Tibial nerve (tissue), 4 donors: ENCODE results near the gene SAA1. TPM values are rescaled to one million over a fixed set of nuclear protein-coding genes. Genes with fewer than 3 reads are reported as not detected.
A peak's percentile ranks its signal among the peaks of the same experiment; 100 is the strongest.
"Not testable (repeated sequence)": the region's sequence is repeated elsewhere in the genome, so short reads cannot be mapped to it uniquely, and the experiment has no call there.

ENCODE experiments used
- DNase-seq, 2 donors: peaks; one replicate each; pipeline ENCODE4 v3.0.0-alpha.2; 2019; ENCODE audit warnings: low spot score in 2 of 2
- H3K27ac ChIP-seq, 4 donors: fragments of 200-600 bp; sonication (generic) in 3 of 4; one replicate each; pipeline ENCODE4 v1.5.1; 2017 to 2019; ENCODE audit warnings: mild to moderate bottlenecking in 1 of 4
- H3K27me3 ChIP-seq, 2 donors: fragments of 200-600 bp; sonication (generic) in 1 of 2; one replicate each; pipeline versions ENCODE4 v1.5.1 to v1.6.0; 2017 to 2019
- H3K36me3 ChIP-seq, 3 donors: fragments of 200-600 bp; sonication (generic); one replicate each; pipeline ENCODE4 v1.5.1; 2018 to 2019
- H3K4me1 ChIP-seq, 4 donors: fragments of 200-600 bp; sonication (generic) in 3 of 4; one replicate each; pipeline ENCODE4 v1.5.1; 2017 to 2019
- H3K4me3 ChIP-seq, 4 donors: fragments of 200-600 bp; sonication (generic) in 3 of 4; one replicate each; pipeline ENCODE4 v1.5.1; 2017 to 2019; ENCODE audit warnings: mild to moderate bottlenecking in 1 of 4, moderate library complexity in 1 of 4
- H3K9me3 ChIP-seq, 4 donors: fragments of 200-600 bp; sonication (generic) in 3 of 4; one replicate each; pipeline ENCODE4 v1.5.1; 2017 to 2019
- CTCF ChIP-seq, 5 experiments: fragments of 200-600 bp in 3 of 5; fragments of 450-650 bp in 2 of 5; sonication (generic) in 3 of 5; IDR thresholded peaks; one replicate each; pipeline ENCODE4 v1.5.1; 2016 to 2019; ENCODE audit warnings: antibody characterized with exemption in 5 of 5, mild to moderate bottlenecking in 3 of 5, moderate library complexity in 2 of 5
- EP300 ChIP-seq, 2 donors: sonication (generic); formaldehyde crosslinking; IDR thresholded peaks; one replicate each; pipeline ENCODE4 v1.6.1; 2017; ENCODE audit warnings: antibody characterized with exemption in 2 of 2, mild to moderate bottlenecking in 1 of 2
- POLR2A ChIP-seq, 2 donors: fragments of 450-650 bp; IDR thresholded peaks; one replicate each; pipeline ENCODE4 v1.6.1; 2017; ENCODE audit warnings: antibody characterized with exemption in 2 of 2, mild to moderate bottlenecking in 2 of 2, moderate library complexity in 2 of 2
- WGBS, 2 donors: methylation state at CpG; one replicate each; pipeline ENCODE4 v1.1.5; 2018; 5-methylcytosine and 5-hydroxymethylcytosine counted together
- total RNA-seq, 4 donors: library from RNA; depleted of rRNA; stranded (reverse); fragments of >200 nt; gene quantifications; one replicate each; pipeline ENCODE4 v1.1.0, GENCODE V29; 2016

SAA1 gene
- total RNA-seq, 4 donors from 2014 or later, result 7.8 to 58.8 (median 16.6) TPM

DNA sequence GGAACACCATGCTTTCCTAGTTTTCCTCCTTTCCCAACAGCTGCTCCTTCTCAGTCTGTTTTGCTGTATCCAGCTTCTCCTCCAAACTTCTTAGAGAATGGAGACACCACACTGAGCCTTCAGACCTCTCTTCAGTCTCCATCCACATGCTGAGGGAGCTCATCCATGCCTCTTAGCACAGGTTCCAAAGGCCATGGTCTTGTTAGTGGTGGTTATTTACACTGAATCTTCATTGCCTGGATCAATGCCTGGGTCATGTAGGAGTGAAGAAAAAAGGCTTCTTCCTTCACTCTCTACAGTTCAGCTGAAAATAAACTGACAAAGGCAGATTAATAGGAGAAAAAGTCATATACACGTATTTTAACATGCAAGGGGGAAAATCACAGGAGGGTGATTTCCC, 26.4 kb upstream of the SAA1 start:
- no peaks in the 10 kb centered on the region for H3K27me3 ChIP-seq
- no peak for DNase-seq
- H3K9me3 ChIP-seq, result no peaks in the 10 kb centered on the region
- no peak overlapping the region for H3K4me3 ChIP-seq
- no peak overlapping the region for H3K27ac ChIP-seq
- WGBS, 2 donors, result 83 to 85% methylated on average over 1 of the region's 1 CpG
- no peak for TF ChIP-seq CTCF (IDR thresholded peaks at IDR 0.05)
- H3K4me1 ChIP-seq, result no peaks in the 10 kb centered on the region
- no peaks in the 10 kb centered on the region for H3K36me3 ChIP-seq

- DNase-seq, result peak; percentile 19 to 63
- WGBS, 2 donors, result 0% methylated on average over 1 of the region's 1 CpG
- H3K36me3 ChIP-seq, result no peaks in the 10 kb centered on the region
- H3K27me3 ChIP-seq, result no peaks in the 10 kb centered on the region
- H3K4me3 ChIP-seq, result no peak overlapping the region
- TF ChIP-seq POLR2A (IDR thresholded peaks at IDR 0.05) (no peak), CTCF (IDR thresholded peaks at IDR 0.05) (peak; percentile 28 to 61 (median 58)), EP300 (IDR thresholded peaks at IDR 0.05) (no peak)
- H3K27ac ChIP-seq, result no peak overlapping the region
- no peaks in the 10 kb centered on the region for H3K9me3 ChIP-seq
- H3K4me1 ChIP-seq, result no peaks in the 10 kb centered on the region
Measured at GRCh38 chr11:18243783-18244362, 22.2 kb upstream of the SAA1 start.

GRCh38 chr11:18245396-18245795, 20.7 kb upstream of the SAA1 start:
- no peak overlapping the region for H3K27ac ChIP-seq
- no peaks in the 10 kb centered on the region for H3K9me3 ChIP-seq
- 56 to 67% methylated on average over 6 of the region's 6 CpGs for whole genome bisulfite sequencing, 2 donors
- H3K36me3 ChIP-seq, result no peaks in the 10 kb centered on the region
- DNase-seq, result no peak
- H3K4me1 ChIP-seq, result no peaks in the 10 kb centered on the region
- TF ChIP-seq POLR2A (IDR thresholded peaks at IDR 0.05) (no peak), CTCF (IDR thresholded peaks at IDR 0.05) (no peak), EP300 (IDR thresholded peaks at IDR 0.05) (no peak)
- H3K4me3 ChIP-seq, result no peak overlapping the region
- no peaks in the 10 kb centered on the region for H3K27me3 ChIP-seq

- H3K27me3 ChIP-seq, H3K9me3 ChIP-seq, H3K36me3 ChIP-seq, H3K4me1 ChIP-seq, H3K4me3 ChIP-seq, DNase-seq: not testable (repeated sequence)
- WGBS, 2 donors, result 74 to 87% methylated on average over 10 to 11 of the region's 11 CpGs
- H3K27ac ChIP-seq, result peak overlapping the region in 1 of 4 donors; percentile 45
Measured at GRCh38 chr11:18246379-18247190, 19.5 kb upstream of the SAA1 start.

DNA sequence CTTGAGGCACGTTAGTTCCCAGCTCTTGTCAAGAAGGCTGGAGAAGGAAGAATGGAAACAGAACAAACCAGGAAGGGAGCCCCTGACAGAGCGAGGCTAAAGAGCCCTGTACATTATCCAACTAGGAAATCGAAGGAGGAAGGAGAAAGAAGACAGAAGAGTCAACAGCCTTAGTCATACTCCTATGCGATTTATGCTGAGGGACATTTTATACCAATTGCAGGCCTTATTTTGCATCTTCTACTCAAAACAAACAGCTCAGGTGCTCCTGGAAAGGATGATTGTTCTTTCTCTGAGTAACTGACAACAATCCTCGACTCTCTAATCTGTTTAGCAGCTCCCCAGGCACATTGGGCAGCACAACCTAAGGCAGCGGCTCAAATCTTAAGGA, 18.9 kb upstream of the SAA1 start:
- H3K9me3 ChIP-seq, DNase-seq, H3K27me3 ChIP-seq, H3K4me3 ChIP-seq, H3K4me1 ChIP-seq, H3K36me3 ChIP-seq, H3K27ac ChIP-seq: not testable (repeated sequence)
- WGBS, 2 donors, result 62 to 72% methylated on average over 4 to 5 of the region's 6 CpGs

DNA sequence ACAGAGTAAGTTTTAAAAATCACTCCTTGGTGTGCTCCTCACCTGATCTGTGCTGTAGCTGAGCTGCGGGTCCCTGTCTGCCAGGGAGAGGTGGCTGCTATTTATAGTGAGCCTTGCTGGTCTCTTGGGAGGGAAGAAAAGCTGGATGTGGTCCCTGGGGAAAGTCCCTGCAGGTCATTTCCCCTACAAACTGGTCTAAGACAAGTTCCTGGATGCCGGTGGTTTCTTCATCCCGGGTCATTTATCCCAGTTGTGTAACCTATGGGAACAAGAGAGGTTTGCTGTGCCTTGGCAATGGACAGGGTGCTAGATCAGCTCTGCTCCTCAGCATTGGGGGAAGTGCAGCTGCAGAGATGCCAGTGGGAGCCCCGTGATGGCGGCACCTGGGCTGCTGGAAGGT, 17.5 kb upstream of the SAA1 start, which contains the start of gene SAA2:
TSS of gene SAA2 (minus strand) at position 108 of the 400 bp plus-strand sequence. CDS start 657 bp downstream, outside the sequence.
- H3K27ac ChIP-seq, result no peak within 1 kb of the TSS
- no peaks in the 10 kb centered on the region for H3K27me3 ChIP-seq
- H3K36me3 ChIP-seq, result no peaks in the 10 kb centered on the region
- no peaks in the 10 kb centered on the region for H3K4me1 ChIP-seq
- H3K9me3 ChIP-seq, result no peaks in the 10 kb centered on the region
- TF ChIP-seq EP300 (IDR thresholded peaks at IDR 0.05) (no peak), CTCF (IDR thresholded peaks at IDR 0.05) (no peak), POLR2A (IDR thresholded peaks at IDR 0.05) (no peak)
- no peak within 1 kb of the TSS for H3K4me3 ChIP-seq
- no peak for DNase-seq
- WGBS, 2 donors, result 56 to 58% methylated on average over 4 to 5 of the region's 5 CpGs
